Smooth muscle cell of the umbilical artery (primary cell): ENCODE results near the gene CHKA. TPM values are rescaled to one million over a fixed set of nuclear protein-coding genes. Genes with fewer than 3 reads are reported as not detected.

Source experiments
- total RNA-seq: library from RNA; depleted of rRNA; stranded (reverse); fragments of >200 nt; gene quantifications from 2 replicates; pipeline ENCODE4 v1.2.3, GENCODE V29; 2014

Gene CHKA
- 12.0 and 14.0 TPM in 2 replicates for total RNA-seq

DNA sequence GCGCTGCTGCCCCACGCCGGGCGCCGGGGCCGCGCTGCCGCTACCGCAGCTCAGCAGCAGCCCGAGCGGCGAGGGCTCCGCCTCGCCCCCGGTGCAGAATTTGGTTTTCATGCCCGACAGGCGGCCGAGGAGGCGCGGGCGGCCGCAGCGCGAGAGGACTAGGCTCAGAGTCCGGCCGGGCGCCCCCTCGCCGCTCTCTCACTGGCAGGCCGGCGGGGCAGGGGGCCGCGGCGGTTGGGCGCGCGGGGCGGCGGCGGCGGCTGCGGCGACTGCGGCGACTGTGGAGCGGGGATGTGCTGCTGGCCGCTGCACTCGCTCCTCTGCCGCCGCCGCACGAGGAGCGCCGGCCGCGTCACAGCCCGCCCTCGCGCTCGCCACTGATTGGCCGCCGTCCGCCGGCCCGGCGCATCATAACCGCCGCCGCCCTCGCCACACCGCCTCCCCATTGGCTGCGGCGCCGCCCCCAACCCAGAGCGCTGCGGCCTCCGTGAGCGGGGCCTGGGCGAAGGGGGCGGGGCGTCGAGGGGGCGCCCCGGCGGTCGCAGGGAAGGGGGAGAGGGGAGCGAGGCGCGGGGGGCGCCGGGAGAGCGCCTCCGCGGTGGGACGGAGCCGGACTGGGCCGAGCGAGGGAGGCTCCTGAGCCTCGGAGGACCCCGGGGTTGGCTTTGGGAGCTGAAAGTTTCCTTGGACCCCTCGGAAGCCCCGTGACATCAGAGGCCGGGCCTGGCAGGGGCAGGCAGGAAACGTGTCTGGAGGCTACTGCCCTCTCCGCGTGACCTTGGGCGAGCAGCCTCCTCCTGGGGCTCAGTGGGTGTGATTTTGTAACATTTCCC, at the start of gene CHKA:
Gene CHKA (minus strand): TSS at position 322 of the 833 bp plus-strand sequence. CDS start 211 bp downstream, at position 111.

DNA sequence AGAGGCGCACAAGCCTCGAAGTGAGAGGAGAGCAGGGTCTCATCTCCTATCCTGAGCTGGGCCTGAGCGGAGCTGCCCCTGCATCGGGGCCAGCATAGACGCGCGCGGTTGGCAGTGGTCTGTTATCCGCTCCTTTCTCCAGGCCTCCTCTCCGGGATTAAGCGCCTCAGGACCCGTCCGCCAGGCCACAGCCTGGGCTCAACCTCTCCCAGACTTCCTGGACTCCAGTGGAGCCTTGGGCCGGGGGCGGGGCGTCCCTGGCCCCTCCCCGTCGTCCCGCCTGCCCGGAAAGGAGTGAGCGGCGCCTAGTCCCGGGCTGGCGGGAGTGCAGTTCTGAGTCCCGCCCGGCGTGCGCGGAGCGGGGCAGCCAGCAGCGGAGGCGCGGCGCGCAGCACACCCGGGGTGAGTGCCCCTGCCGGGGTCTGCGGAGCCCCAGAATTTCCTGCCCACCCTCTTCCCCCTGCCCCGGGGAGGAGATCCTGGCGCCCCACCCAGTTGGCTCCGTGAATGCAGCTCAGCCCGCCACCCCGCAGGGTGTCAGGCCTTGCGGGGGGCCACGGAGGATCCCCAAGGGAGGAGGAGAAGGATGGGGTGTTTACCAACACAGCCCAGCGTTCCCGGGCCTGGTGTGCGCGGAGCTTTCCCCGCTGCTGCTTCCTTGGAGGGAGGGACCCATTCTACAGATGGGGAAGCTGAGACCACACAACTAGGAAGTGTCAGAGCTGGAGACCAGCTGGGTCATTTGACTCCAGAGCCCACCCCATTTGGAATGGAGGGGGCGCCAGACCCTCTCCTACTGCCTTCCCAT, 82.3 kb downstream of the CHKA start, which contains the start of gene TCIRG1:
Gene TCIRG1 (plus strand): TSS at position 308 of the 808 bp plus-strand sequence. CDS start 2,247 bp downstream, outside the sequence.

DNA sequence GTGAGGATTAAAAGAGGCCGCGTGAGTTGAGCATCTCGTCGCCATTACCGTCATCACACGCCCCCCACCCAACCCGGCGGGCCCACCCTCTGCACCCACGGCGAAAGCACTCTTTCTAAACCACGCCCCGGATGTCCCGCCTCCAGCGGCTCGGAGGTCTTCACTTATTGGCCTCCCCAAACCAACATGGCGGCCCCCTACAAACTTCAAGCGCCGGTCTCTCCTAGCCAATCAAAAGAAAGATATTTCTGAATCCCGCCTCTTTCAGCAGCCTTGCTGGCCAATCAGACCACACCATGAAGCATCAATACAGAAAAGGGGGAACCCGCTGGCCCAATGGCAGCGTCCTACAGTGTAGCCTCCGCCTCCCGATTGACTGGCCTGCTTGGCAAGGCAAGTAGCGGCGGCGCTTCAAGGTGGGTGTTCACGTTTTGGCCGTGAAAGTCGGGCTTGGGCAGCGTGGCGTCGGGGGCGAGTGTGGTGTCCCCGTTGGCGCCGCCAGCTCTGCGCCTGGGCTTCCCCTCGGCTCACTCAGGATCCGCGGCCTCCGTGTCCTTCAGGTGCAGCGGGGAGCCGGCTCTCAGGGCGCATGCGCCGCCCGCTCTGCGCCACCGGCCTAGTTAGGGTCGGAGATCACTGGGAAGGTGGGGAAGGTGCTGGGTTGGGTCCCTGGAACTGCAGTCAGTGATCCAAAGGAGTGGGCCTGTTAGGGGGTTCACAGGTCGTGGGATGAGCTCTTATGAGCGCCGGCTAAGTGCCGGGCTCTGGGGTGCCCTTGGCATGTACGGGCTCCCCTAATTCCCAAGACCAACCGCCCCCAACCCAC, 90.7 kb downstream of the CHKA start, which contains the start of gene NDUFS8:
Gene NDUFS8 (plus strand): TSS at position 364 of the 826 bp plus-strand sequence. CDS start 1,471 bp downstream, outside the sequence.

DNA sequence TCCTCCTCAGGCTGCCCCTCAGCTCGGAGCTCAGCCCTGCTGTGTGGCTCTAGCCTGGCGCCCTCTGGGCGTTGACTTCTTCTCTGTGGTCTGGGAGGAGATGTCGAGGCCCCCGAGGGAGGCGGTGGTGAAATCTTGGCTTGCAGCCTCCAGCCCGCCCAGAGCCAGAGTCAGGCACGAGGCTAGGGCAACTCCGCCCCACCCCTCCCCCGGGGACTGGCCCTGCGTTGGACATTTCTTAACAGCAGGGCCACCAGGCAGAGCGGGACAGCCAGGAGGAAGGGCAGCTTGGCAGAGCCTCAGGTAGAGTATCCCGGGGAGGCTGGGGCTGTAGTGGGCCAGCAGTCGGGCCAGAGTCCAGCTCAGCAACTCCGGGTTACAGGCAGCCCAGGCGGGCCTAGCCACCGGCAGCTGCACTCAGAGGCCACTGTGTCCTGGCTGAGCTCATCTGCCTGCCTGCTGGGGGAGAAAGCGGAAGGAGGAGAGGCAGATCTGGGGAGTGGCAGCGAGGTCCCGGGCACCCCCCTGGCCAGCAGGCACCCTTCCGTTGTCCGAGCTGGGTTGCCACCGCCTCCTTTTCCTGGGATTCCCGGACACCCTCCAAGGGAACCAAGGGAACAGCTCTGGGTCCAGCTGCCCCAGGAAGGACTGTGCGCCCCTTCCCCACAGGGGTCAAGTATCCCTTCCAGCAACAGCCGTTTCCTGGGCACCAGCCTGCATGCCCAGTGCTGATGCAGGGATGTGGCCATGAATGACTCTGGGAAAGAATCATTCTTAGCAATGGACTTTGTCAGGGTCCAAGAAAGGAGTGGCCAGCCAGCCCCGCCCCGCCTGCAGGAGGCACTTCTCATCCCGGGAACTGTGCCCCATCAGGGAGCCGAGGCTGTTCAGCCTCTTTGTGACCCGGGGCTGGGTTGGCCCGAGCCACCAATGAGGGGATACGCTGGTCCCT, 110.8 kb downstream of the CHKA start, which contains the start of gene ALDH3B1:
Gene ALDH3B1 (plus strand): TSS at position 238 of the 952 bp plus-strand sequence. CDS start 4,971 bp downstream, outside the sequence.

DNA sequence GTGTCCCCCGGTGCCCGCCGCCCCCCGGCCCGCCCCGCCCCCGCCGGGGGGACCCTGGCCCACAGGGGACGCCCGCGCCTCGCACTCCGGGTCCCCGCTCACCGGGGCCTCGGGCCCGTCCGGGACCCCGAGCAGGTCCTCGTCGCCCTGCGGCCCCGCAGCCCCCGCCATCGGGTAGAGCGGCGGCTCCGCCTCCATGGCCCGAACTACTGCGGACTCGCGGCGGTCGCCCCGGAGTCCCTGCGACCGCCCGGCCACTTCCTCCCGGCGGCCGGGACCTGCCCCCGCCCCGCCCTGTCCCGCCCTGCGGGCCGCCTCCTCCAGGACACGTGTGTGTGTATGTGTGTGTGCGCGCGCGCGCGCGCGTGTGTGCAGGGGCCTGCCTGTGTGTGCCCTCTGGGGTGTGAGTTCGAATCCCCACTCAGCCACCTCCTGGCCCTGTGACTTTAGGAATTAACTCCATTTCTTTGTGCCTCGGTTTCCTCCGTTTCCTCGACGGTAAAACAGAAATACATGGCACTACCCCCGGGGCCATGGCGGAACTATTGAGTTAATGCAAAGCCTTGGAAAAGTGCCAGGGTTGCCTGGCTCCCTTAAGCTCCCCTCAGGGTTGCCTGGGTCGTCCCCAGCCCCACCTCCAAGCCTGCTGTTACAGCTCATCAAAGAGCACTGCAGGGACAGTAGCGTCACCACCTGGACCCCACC, 117.2 kb downstream of the CHKA start, which contains the start of gene UNC93B1:
Gene UNC93B1 (minus strand): TSS at position 252 of the 705 bp plus-strand sequence. CDS start 54 bp downstream, at position 198.

Other genes with a start within 250 kb of the CHKA start
- 22.4 and 23.5 TPM in 2 replicates for gene UNC93B1, start 117.3 kb downstream of the CHKA start, total RNA-seq
- gene ALDH3B1, start 111.1 kb downstream of the CHKA start, total RNA-seq: 20.8 and 34.4 TPM in 2 replicates
- gene NDUFS8, start 90.7 kb downstream of the CHKA start, total RNA-seq: 78.4 and 79.0 TPM in 2 replicates
- 111 and 115 TPM in 2 replicates for gene TCIRG1, start 82.4 kb downstream of the CHKA start, total RNA-seq
- 26.4 and 27.6 TPM in 2 replicates for gene KMT5B, start 91.9 kb upstream of the CHKA start, total RNA-seq
- 40.1 and 66.5 TPM in 2 replicates for gene C11orf24, start 150.6 kb upstream of the CHKA start, total RNA-seq
- gene LRP5, start 191.2 kb upstream of the CHKA start, total RNA-seq: 93.6 and 97.4 TPM in 2 replicates